Measurements from ENCODE around the gene ZP1. TPM values are rescaled to one million over a fixed set of nuclear protein-coding genes. Genes with fewer than 3 reads are reported as not detected.

The ZP1 gene
- total RNA-seq, 1 donor from 2014 or later = 0.40 TPM

DNA sequence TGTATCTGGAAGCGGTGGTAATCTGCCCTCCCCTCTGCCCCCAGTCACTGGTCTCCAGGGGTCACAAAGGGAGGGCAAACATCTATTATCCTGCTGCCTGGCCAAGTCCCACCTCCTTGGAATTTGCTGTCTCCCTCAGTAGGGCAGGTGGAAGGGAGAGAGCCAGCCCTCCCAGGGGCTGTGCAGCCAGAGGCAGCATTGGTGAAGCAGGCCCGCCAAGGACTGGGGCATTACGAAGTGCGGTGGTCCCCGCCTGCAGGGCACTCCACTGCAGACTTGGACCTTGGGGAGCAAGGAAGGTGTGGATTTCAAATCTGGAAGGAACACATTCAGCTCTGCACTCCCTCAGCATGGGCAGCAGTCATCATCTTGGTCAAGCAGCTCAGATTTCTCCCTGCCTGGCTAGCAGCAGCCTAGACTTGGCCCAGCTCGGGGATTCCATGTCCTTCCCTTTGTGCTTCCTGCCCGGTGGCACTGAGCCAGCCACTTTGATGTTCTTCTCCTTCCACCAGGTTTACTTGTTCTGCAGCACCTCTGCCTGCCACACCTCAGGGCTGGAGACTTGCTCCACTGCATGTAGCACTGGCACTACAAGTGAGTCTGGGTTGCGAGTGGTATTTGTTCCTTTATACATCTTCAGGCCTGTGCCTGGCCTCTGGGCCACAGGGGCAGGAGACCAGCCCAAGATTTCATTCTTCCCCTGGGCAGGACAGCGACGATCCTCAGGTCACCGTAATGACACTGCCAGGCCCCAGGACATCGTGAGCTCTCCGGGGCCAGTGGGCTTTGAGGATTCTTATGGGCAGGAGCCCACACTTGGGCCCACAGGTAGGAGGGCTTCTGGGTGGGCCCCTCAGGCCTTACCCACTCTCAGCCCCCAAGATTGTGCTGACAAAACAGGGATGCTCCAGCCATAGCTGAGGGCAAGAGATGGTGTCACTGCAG is 7.4 kb downstream of the ZP1 start:
- peak; percentile 80 for DNase-seq (ENCODE audit: low spot score)
- TF ChIP-seq, protein P1, sequence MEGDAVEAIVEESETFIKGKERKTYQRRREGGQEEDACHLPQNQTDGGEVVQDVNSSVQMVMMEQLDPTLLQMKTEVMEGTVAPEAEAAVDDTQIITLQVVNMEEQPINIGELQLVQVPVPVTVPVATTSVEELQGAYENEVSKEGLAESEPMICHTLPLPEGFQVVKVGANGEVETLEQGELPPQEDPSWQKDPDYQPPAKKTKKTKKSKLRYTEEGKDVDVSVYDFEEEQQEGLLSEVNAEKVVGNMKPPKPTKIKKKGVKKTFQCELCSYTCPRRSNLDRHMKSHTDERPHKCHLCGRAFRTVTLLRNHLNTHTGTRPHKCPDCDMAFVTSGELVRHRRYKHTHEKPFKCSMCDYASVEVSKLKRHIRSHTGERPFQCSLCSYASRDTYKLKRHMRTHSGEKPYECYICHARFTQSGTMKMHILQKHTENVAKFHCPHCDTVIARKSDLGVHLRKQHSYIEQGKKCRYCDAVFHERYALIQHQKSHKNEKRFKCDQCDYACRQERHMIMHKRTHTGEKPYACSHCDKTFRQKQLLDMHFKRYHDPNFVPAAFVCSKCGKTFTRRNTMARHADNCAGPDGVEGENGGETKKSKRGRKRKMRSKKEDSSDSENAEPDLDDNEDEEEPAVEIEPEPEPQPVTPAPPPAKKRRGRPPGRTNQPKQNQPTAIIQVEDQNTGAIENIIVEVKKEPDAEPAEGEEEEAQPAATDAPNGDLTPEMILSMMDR (IDR thresholded peaks at IDR 0.05) = no peak
- Mint-ChIP-seq H3K4me1 (ENCODE audit: low read depth) (peaks cover 25% of the 10 kb centered on the region), H3K4me3 (ENCODE audit: unreplicated experiment) (no peak overlapping the region), H3K9me3 (ENCODE audit: low read depth) (no peaks in the 10 kb centered on the region), H3K36me3 (ENCODE audit: low read depth) (no peaks in the 10 kb centered on the region), H3K27ac (ENCODE audit: unreplicated experiment) (no peak overlapping the region), H3K27me3 (ENCODE audit: low read depth) (peaks cover under 1% of the 10 kb centered on the region)

DNA sequence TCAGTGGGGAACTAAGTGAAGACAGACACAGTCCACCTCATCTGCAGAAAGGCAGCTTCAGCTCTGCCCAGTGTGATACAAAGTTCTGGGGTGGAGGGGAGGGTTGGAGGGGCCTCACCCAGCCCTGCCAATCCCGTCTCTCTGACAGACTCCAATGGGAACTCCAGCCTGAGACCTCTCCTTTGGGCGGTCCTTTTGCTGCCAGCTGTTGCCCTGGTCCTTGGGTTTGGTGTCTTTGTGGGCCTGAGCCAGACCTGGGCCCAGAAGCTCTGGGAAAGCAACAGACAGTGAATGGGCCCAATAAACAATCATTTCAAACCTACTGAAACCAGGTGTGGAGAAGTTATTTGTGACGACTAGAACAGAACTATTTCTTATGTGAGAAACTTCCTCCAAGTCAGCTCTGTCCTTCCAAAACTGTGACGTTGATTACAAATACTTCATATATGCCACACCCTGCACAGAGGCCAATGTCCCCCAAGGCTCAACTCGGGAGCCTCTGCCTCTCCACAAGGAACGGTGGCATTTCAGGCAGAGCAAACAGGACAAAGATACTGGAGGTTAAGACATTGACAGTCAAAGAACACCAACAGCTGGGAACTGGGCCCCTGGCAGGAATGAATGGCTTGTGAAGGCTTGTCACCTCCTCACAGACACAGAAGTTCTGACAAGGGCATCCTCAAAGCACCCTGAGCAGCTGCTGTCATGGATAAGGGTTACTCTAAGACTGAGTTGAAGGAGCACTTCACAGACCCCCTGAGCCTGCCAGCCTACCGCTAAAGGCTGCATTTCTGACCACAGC is 8.2 kb downstream of the ZP1 start:
- Mint-ChIP-seq H3K4me3 (ENCODE audit: unreplicated experiment) (no peak overlapping the region), H3K27ac (ENCODE audit: unreplicated experiment) (no peak overlapping the region), H3K4me1 (ENCODE audit: low read depth) (peaks cover 25% of the 10 kb centered on the region), H3K27me3 (ENCODE audit: low read depth) (no peaks in the 10 kb centered on the region), H3K36me3 (ENCODE audit: low read depth) (peaks cover 2% of the 10 kb centered on the region), H3K9me3 (ENCODE audit: low read depth) (no peaks in the 10 kb centered on the region)
- TF ChIP-seq, protein P1 (IDR thresholded peaks at IDR 0.05) = no peak
- DNase-seq (ENCODE audit: low spot score) = peak; percentile 64

DNA sequence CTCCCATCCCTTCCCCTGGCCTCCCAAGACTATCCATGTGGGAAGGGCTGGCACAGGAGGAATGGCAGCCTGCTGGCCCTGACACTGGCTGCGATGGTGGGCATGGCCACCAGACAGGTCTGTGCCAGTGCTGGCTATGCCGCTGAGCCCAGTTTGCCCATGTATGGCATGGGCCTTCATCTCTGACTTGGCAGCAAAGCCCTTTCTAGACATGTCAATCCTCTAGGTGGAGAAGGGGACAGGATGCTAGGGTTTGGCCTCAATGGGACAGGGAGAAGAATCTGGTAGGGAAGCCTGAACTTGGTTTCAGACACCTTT is 8.8 kb downstream of the ZP1 start:
- peaks cover 4% of the 10 kb centered on the region for H3K36me3 Mint-ChIP-seq (ENCODE audit: low read depth)
- TF ChIP-seq, protein P1 (IDR thresholded peaks at IDR 0.05) = no peak
- peaks cover 21% of the 10 kb centered on the region for H3K4me1 Mint-ChIP-seq (ENCODE audit: low read depth)
- no peak overlapping the region for H3K27ac Mint-ChIP-seq (ENCODE audit: unreplicated experiment)
- DNase-seq (ENCODE audit: low spot score) = no peak
- H3K27me3 Mint-ChIP-seq (ENCODE audit: low read depth) = no peaks in the 10 kb centered on the region
- no peak overlapping the region for H3K4me3 Mint-ChIP-seq (ENCODE audit: unreplicated experiment)
- H3K9me3 Mint-ChIP-seq (ENCODE audit: low read depth) = no peaks in the 10 kb centered on the region

DNA sequence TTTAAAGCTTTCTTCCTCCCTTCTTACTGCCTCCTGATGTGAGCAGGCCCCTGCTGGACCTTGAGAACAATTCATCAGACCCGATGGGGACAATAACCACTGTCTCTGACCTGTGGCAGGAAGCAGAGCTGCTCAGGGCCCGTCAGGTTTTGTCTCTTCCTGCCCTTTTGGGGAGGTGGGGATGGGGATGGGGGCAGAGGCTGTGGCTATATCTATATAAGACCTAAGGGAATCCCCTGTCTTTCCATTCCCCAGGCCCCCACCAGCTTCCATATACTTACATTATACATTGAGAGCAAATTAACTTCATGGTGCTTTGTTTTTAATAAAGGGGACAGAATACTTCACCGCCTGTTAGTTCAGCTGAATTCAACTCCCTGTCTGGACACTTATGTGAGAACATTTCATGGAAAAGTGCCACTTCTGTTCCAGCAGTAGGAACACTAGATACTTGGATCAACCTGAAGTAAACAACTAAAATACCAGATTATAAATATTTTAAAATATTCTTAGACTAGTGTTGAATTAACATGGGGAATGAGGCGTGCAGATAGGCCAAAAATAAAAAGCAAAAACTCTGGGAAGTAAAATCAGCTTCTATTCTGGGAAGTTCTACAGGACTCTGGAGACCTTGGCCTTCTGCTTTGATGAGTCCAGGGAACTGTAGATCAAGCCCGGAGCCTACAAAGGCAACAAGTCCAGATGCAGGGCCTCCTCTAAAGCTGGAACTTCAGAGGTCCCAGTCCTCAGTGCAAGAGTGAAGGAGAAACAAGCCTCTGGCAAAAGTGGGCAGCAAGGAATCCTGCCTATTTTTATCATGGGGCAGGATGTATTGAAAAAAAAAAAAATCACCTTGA is 11.1 kb downstream of the ZP1 start:
- peak; percentile 32 for DNase-seq (ENCODE audit: low spot score)
- Mint-ChIP-seq H3K4me1 (ENCODE audit: low read depth) (peaks cover 1% of the 10 kb centered on the region), H3K9me3 (ENCODE audit: low read depth) (no peaks in the 10 kb centered on the region), H3K36me3 (ENCODE audit: low read depth) (peaks cover 18% of the 10 kb centered on the region), H3K27ac (ENCODE audit: unreplicated experiment) (no peak overlapping the region), H3K4me3 (ENCODE audit: unreplicated experiment) (no peak overlapping the region), H3K27me3 (ENCODE audit: low read depth) (no peaks in the 10 kb centered on the region)
- TF ChIP-seq, protein P1 (IDR thresholded peaks at IDR 0.05) = no peak

Measured in chondrocyte (in vitro differentiated cells).